HPDE6-E6E7 (cell line): ENCODE measurements around the gene TMC7.
"Not testable (repeated sequence)": the region's sequence is repeated elsewhere in the genome, so short reads cannot be mapped to it uniquely, and the experiment has no call there.

Experiments
- DNase-seq: peaks from one replicate; pipeline ENCODE4 v3.0.0; 2011; ENCODE audit warnings: missing footprints; ENCODE audit errors: extremely low spot score

TMC7 gene

GRCh38 chr16:18983565-18984434, at the start of gene TMC7:
Gene TMC7 (plus strand): TSS chr16:18983934. CDS start chr16:18984064, 130 bp downstream.
- peak; percentile 90 for DNase-seq

GRCh38 chr16:18936727-18937340, 46.9 kb upstream of the TMC7 start:
- no peak for DNase-seq

- DNase-seq = no peak
Observed at GRCh38 chr16:18937390-18937789, 46.3 kb upstream of the TMC7 start.

- no peak for DNase-seq
Observed at GRCh38 chr16:18938986-18939385, 44.7 kb upstream of the TMC7 start.

- DNase-seq = no peak
Observed at GRCh38 chr16:18941471-18941870, 42.3 kb upstream of the TMC7 start.

GRCh38 chr16:18942061-18942460, 41.7 kb upstream of the TMC7 start:
- DNase-seq = no peak

GRCh38 chr16:18943414-18943813, 40.3 kb upstream of the TMC7 start:
- DNase-seq = no peak

- no peak for DNase-seq
Observed at GRCh38 chr16:18945233-18945632, 38.5 kb upstream of the TMC7 start.

GRCh38 chr16:18948372-18949020, 35.2 kb upstream of the TMC7 start:
- no peak for DNase-seq

- no peak for DNase-seq
Observed at GRCh38 chr16:18950469-18951185, 33.1 kb upstream of the TMC7 start.

- no peak for DNase-seq
Observed at GRCh38 chr16:18953547-18953946, 30.2 kb upstream of the TMC7 start.

- DNase-seq = not testable (repeated sequence)
Observed at GRCh38 chr16:18955874-18956580, 27.7 kb upstream of the TMC7 start.

- not testable (repeated sequence) for DNase-seq
Observed at GRCh38 chr16:18956658-18957241, 27.0 kb upstream of the TMC7 start.

- no peak for DNase-seq
Observed at GRCh38 chr16:18958621-18959029, 25.1 kb upstream of the TMC7 start.

GRCh38 chr16:18959031-18959505, 24.7 kb upstream of the TMC7 start:
- DNase-seq = no peak

- DNase-seq = no peak
Observed at GRCh38 chr16:18965555-18965954, 18.2 kb upstream of the TMC7 start.

- no peak for DNase-seq
Observed at GRCh38 chr16:18966791-18967190, 16.9 kb upstream of the TMC7 start.

GRCh38 chr16:18969050-18969854, 14.5 kb upstream of the TMC7 start:
- peak; percentile 86 for DNase-seq

- no peak for DNase-seq
Observed at GRCh38 chr16:18969855-18970240, 13.9 kb upstream of the TMC7 start.

- no peak for DNase-seq
Observed at GRCh38 chr16:18975109-18975508, 8.6 kb upstream of the TMC7 start.
